IMR-90 (cell line): ENCODE data around the gene KAZN. TPM values are rescaled to one million over a fixed set of nuclear protein-coding genes. Genes with fewer than 3 reads are reported as not detected.

Experiments used
- ATAC-seq: fragments of 200-7000 bp; cut with Tn5 transposase; 2 replicates; pipeline ENCODE4 v1.9.1; 2020; ENCODE audit warnings: low read depth, mild to moderate bottlenecking, moderate library complexity
- Bru-seq: library from RNA; stranded (reverse); fragments of 400-500 nt; gene quantifications from one replicate; lab custom pipeline; 2021; lab: Mats Ljungman, UMichigan
- BruChase-seq, 2 experiments: library from RNA; stranded (reverse); fragments of 400-500 nt; gene quantifications; one replicate each; lab custom pipeline; 2021; lab: Mats Ljungman, UMichigan
- BruUV-seq: library from RNA; stranded (reverse); fragments of 400-500 nt; replicated peaks from 2 replicates; lab custom pipeline; 2021; lab: Mats Ljungman, UMichigan
- CTCF ChIA-PET: fragments of 300-600 bp; formaldehyde crosslinking; extraction: SDS; loops from one replicate; lab custom pipeline; 2021; ENCODE audit warnings: antibody characterized with exemption; lab: Yijun Ruan, JAX
- POLR2A ChIA-PET: fragments of 300-600 bp; sonication (Branson Sonifier 250); formaldehyde crosslinking; loops from one replicate; lab custom pipeline; 2022; ENCODE audit warnings: antibody characterized with exemption; ENCODE audit not compliant: unreplicated experiment; lab: Charles Lee
- DNase-seq: peaks from one replicate; pipeline ENCODE4 v3.0.0; 2013
- H2AFZ ChIP-seq: replicated peaks from 2 replicates; pipeline ENCODE3; 2013; ENCODE audit warnings: low read length, mild to moderate bottlenecking; ENCODE audit not compliant: poor library complexity
- H2AK5ac ChIP-seq: 2 replicates; pipeline ENCODE4 v1.6.1; 2013; ENCODE audit warnings: low read depth, low read length, inconsistent platforms
- H2AK9ac ChIP-seq: replicated peaks from 2 replicates; pipeline ENCODE3; 2013; ENCODE audit warnings: mild to moderate bottlenecking, low read depth, low read length, moderate library complexity; ENCODE audit not compliant: poor library complexity
- H2BK120ac ChIP-seq: 2 replicates; pipeline ENCODE4 v1.6.1; 2013; ENCODE audit warnings: low read depth, low read length, inconsistent platforms
- H2BK15ac ChIP-seq: 3 replicates; pipeline ENCODE4 v1.6.1; 2013; ENCODE audit warnings: low read depth, low read length, inconsistent platforms
- H2BK20ac ChIP-seq: 2 replicates; pipeline ENCODE4 v1.6.1; 2013; ENCODE audit warnings: low read depth, mild to moderate bottlenecking, inconsistent platforms, low read length, moderate library complexity
- H2BK5ac ChIP-seq: 2 replicates; pipeline ENCODE4 v1.6.1; 2013; ENCODE audit warnings: mild to moderate bottlenecking, low read depth, low read length, inconsistent platforms; ENCODE audit not compliant: poor library complexity, severe bottlenecking
- H3K14ac ChIP-seq: replicated peaks from 2 replicates; pipeline ENCODE4 v1.6.1; 2013; ENCODE audit warnings: low read depth, low read length, inconsistent platforms
- H3K18ac ChIP-seq: 2 replicates; pipeline ENCODE4 v1.6.1; 2013; ENCODE audit warnings: low read depth, low read length, control low read depth
- H3K23ac ChIP-seq: 2 replicates; pipeline ENCODE4 v1.6.1; 2013; ENCODE audit warnings: low read depth, low read length, inconsistent platforms
- H3K27ac ChIP-seq: 2 replicates; pipeline ENCODE4 v1.5.1; 2013; ENCODE audit warnings: mild to moderate bottlenecking, control low read depth, low read length; ENCODE audit not compliant: insufficient read depth
- H3K27me3 ChIP-seq: 2 replicates; pipeline ENCODE4 v1.6.1; 2013; ENCODE audit warnings: low read length; ENCODE audit not compliant: control insufficient read depth, insufficient read depth
- H3K36me3 ChIP-seq: 2 replicates; pipeline ENCODE4 v1.6.1; 2013; ENCODE audit warnings: low read length, mixed read lengths; ENCODE audit not compliant: control insufficient read depth, insufficient read depth
- H3K4ac ChIP-seq: 2 replicates; pipeline ENCODE4 v1.6.1; 2013; ENCODE audit warnings: low read depth, low read length, inconsistent platforms
- H3K4me1 ChIP-seq: 2 replicates; pipeline ENCODE4 v1.6.1; 2013; ENCODE audit warnings: low read length, mixed read lengths; ENCODE audit not compliant: control insufficient read depth, insufficient read depth
- H3K4me2 ChIP-seq: 2 replicates; pipeline ENCODE4 v1.6.1; 2013; ENCODE audit warnings: low read depth, mild to moderate bottlenecking, control low read depth, low read length, moderate library complexity
- H3K4me3 ChIP-seq: 2 replicates; pipeline ENCODE4 v1.5.1; 2013; ENCODE audit warnings: low read depth, mild to moderate bottlenecking, control low read depth, low read length, moderate library complexity; ENCODE audit not compliant: insufficient read depth
- H3K56ac ChIP-seq: 2 replicates; pipeline ENCODE4 v1.6.1; 2013; ENCODE audit warnings: low read length, inconsistent platforms; ENCODE audit not compliant: insufficient read depth; ENCODE audit errors: extremely low read depth
- H3K79me1 ChIP-seq, 2 experiments: 2 replicates each; pipeline ENCODE4 v1.6.1; 2013; ENCODE audit warnings: low read length in 2 of 2, inconsistent platforms in 1 of 2, low read depth in 1 of 2
- H3K9ac ChIP-seq: 2 replicates; pipeline ENCODE4 v1.6.1; 2013; ENCODE audit warnings: low read depth, low read length, control low read depth
- H3K9me1 ChIP-seq: 2 replicates; pipeline ENCODE4 v1.6.1; 2013; ENCODE audit warnings: low read length, inconsistent platforms; ENCODE audit not compliant: insufficient read depth
- H3K9me3 ChIP-seq: 2 replicates; pipeline ENCODE4 v1.6.1; 2013; ENCODE audit warnings: low read length; ENCODE audit not compliant: control insufficient read depth, insufficient read depth
- H4K20me1 ChIP-seq: 2 replicates; pipeline ENCODE4 v1.6.1; 2013; ENCODE audit warnings: low read length, inconsistent platforms; ENCODE audit not compliant: insufficient read depth
- H4K5ac ChIP-seq: 2 replicates; pipeline ENCODE4 v1.6.1; 2013; ENCODE audit warnings: mild to moderate bottlenecking, low read depth, low read length, control low read depth
- H4K8ac ChIP-seq, 2 experiments: 2 replicates each; pipeline ENCODE4 v1.6.1; 2013; ENCODE audit warnings: low read depth in 2 of 2, low read length in 2 of 2, control low read depth in 1 of 2, inconsistent platforms in 1 of 2
- H4K91ac ChIP-seq: 2 replicates; pipeline ENCODE4 v1.6.1; 2013; ENCODE audit warnings: low read depth, low read length, inconsistent platforms; ENCODE audit not compliant: insufficient read depth
- CHD1 ChIP-seq: IDR thresholded peaks from 2 replicates; pipeline ENCODE4 v1.6.1; 2012; ENCODE audit warnings: low read depth, low read length, improper control_type of control experiment
- CTCF ChIP-seq: conservative IDR thresholded peaks from 2 replicates; pipeline ENCODE4 v1.5.1; 2012; ENCODE audit warnings: mild to moderate bottlenecking, low read depth, low read length, improper control_type of control experiment
- FOS ChIP-seq: fragments of 150-350 bp; IDR thresholded peaks from 2 replicates; pipeline ENCODE4 v1.6.1; 2016; ENCODE audit warnings: low read depth, low read length
- MAZ ChIP-seq: IDR thresholded peaks from 2 replicates; pipeline ENCODE4 v1.6.1; 2012; ENCODE audit warnings: low read depth, mild to moderate bottlenecking, low read length, improper control_type of control experiment, moderate library complexity, borderline replicate concordance
- MXI1 ChIP-seq: IDR thresholded peaks from 2 replicates; pipeline ENCODE4 v1.6.1; 2012; ENCODE audit warnings: low read depth, mild to moderate bottlenecking, low read length, moderate library complexity, borderline replicate concordance
- NFE2L2 ChIP-seq: fragments of 150-350 bp; IDR thresholded peaks from 2 replicates; pipeline ENCODE4 v1.6.1; 2016; ENCODE audit warnings: low read depth, mild to moderate bottlenecking, low read length
- RFX5 ChIP-seq: IDR thresholded peaks from 2 replicates; pipeline ENCODE4 v1.8.0; 2012; ENCODE audit warnings: low read depth, mild to moderate bottlenecking, low read length, moderate library complexity
- SMC3 ChIP-seq: fragments of 150-350 bp; IDR thresholded peaks from 2 replicates; pipeline ENCODE4 v1.6.1; 2016; ENCODE audit warnings: low read depth, mild to moderate bottlenecking, antibody characterized with exemption, low read length, moderate library complexity
- USF2 ChIP-seq: fragments of 150-350 bp; IDR thresholded peaks from 2 replicates; pipeline ENCODE4 v1.6.1; 2017; ENCODE audit warnings: mild to moderate bottlenecking, antibody characterized with exemption, low read length, low read depth
- WGBS, 2 experiments: methylation state at CpG; one replicate each; pipeline versions ENCODE4 v1.1.5 to v1.1.7; 2013; ENCODE audit warnings: missing lambda C conversion rate in 2 of 2; ENCODE audit not compliant: insufficient read length in 1 of 2; ENCODE audit errors: extremely low coverage in 2 of 2; 5-methylcytosine and 5-hydroxymethylcytosine counted together
- dilution Hi-C: fragments of 300-500 bp; cut with HindIII; formaldehyde crosslinking; loops from one replicate; pipeline ENCODE4 v1.14.3; 2018; ENCODE audit warnings: low sequenced_read_pairs; ENCODE audit not compliant: unreplicated experiment
- in situ Hi-C: fragments of 300-500 bp; cut with MboI; formaldehyde crosslinking; loops from 3 replicates; pipeline ENCODE4 v1.14.3; 2019; ENCODE audit warnings: low sequenced_read_pairs, inconsistent platforms, mixed read lengths
- intact Hi-C: fragments of 100-400 bp; cut with micrococcal nuclease; formaldehyde crosslinking; loops from 2 replicates; pipeline ENCODE4 v1.10.0; 2022
- long read RNA-seq: library from polyadenylated mRNA; unstranded; transcript quantifications from one replicate; pipeline ENCODE4 v2.0.0, GENCODE V29; 2021; ENCODE audit not compliant: unreplicated experiment
- polyA plus RNA-seq, 3 experiments: library from polyadenylated mRNA; depleted of rRNA; stranded (reverse); fragments of >200 nt; gene quantifications; 2 replicates each; pipeline ENCODE4 v1.2.3, GENCODE V29; 2012; ENCODE audit warnings: low replicate concordance in 1 of 3
- total RNA-seq: library from RNA; depleted of rRNA; stranded (reverse); fragments of >200 nt; gene quantifications from 2 replicates; pipeline ENCODE4 v1.2.3, GENCODE V29; 2012; rRNA removed

KAZN gene
- total RNA-seq (5.2 and 5.6 TPM in 2 replicates), polyA plus RNA-seq (2012; rRNA removed) (10.5 and 10.7 TPM in 2 replicates), Bru-seq, nascent RNA (percentile 46 among the genes with signal in this experiment), BruChase-seq, experiment 1, labeled RNA remaining after a 6-hour chase (percentile 52 among the genes with signal in this experiment), BruChase-seq, experiment 2, labeled RNA remaining after a 2-hour chase (percentile 35 among the genes with signal in this experiment)
- polyA plus RNA-seq (2012; cell fraction: cytosol; rRNA removed), result 5.4 and 7.7 TPM in 2 replicates
- polyA plus RNA-seq (2012; cell fraction: nucleus; rRNA removed; ENCODE audit: low replicate concordance), result 18.9 and 21.1 TPM in 2 replicates
- long read RNA-seq, transcript KAZN-201 (8 exons, 3,838 nt), result major isoform, 8 of 14 reads
- long read RNA-seq, partial matches to known transcripts, result 1 of 14 reads
- long read RNA-seq, other reads (novel, unspliced or antisense), result 5 of 14 reads

GRCh38 chr1:14598498-14599182 lies at the start of gene KAZN:
KAZN (plus strand) TSS chr1:14598685.
- H3K14ac ChIP-seq, result no peak within 1 kb of the TSS
- ChIA-PET CTCF (interaction anchor here (0.6 kb wide), 1 partner anchor 978 kb away, joined by 3 read pairs; no protein-coding TSS in a partner anchor), POLR2A (no interaction called here)
- H4K20me1 ChIP-seq, result no peaks in the 10 kb centered on the region
- no peak within 1 kb of the TSS; the same call in 1 of the 2 replicates for H3K18ac ChIP-seq
- DNase-seq (no peak), ATAC-seq (peak; percentile 56; the same call in 1 of the 2 replicates)
- H3K4me1 ChIP-seq, result peaks cover 2% of the 10 kb centered on the region; the same call in 1 of the 2 replicates
- no TSS peak for BruUV-seq
- dilution Hi-C loops, result no loop called here
- H2AK5ac ChIP-seq, result no peak within 1 kb of the TSS
- no peak within 1 kb of the TSS for H2BK5ac ChIP-seq
- intact Hi-C loops, result no loop called here
- no peaks in the 10 kb centered on the region for H3K9me1 ChIP-seq
- in situ Hi-C loops, result no loop called here
- H3K27ac ChIP-seq, result no peak within 1 kb of the TSS
- peak within 1 kb of the TSS; percentile 55; the same call in 1 of the 2 replicates for H3K4me2 ChIP-seq
- no peak within 1 kb of the TSS for H2AK9ac ChIP-seq
- no peak within 1 kb of the TSS for H2BK15ac ChIP-seq
- H3K9ac ChIP-seq, result no peak within 1 kb of the TSS; the same call in 1 of the 2 replicates
- H3K4ac ChIP-seq, result no peak within 1 kb of the TSS
- H2AFZ ChIP-seq, result peak within 1 kb of the TSS; percentile 68
- H3K23ac ChIP-seq, result no peak within 1 kb of the TSS
- WGBS, 2 experiments, result 1% methylated on average over 33 of the region's 81 CpGs; no CpG with 5 or more reads in 1 of the 2 experiments
- H3K36me3 ChIP-seq, result no peaks in the 10 kb centered on the region
- no peak within 1 kb of the TSS for H3K56ac ChIP-seq
- no peaks in the 10 kb centered on the region for H3K79me1 ChIP-seq
- TF ChIP-seq CHD1, result no peak
- no peak for TF ChIP-seq SMC3
- TF ChIP-seq RFX5, result no peak
- TF ChIP-seq MAZ, result no peak
- no peak for TF ChIP-seq MXI1
- TF ChIP-seq NFE2L2, result no peak
- no peak for TF ChIP-seq CTCF
- no peak for TF ChIP-seq USF2
- TF ChIP-seq FOS, result no peak
- no peak within 1 kb of the TSS for H4K91ac ChIP-seq
- no peak within 1 kb of the TSS for H4K5ac ChIP-seq
- H4K8ac ChIP-seq, result no peak within 1 kb of the TSS
- no peak within 1 kb of the TSS for H2BK20ac ChIP-seq
- no peak within 1 kb of the TSS for H2BK120ac ChIP-seq
- H3K9me3 ChIP-seq, result no peaks in the 10 kb centered on the region
- peaks cover 18% of the 10 kb centered on the region for H3K27me3 ChIP-seq
- peak within 1 kb of the TSS; percentile 33; the same call in 1 of the 2 replicates for H3K4me3 ChIP-seq
